DMS53 (cell line): Measurements from ENCODE around the gene KPTN.

Experiments used
- DNase-seq: peaks from one replicate; lab custom pipeline; 2025; lab: John Stamatoyannopoulos, UW

KPTN gene

GRCh38 chr19:47508721-47509120 lies 24.7 kb upstream of the KPTN start:
- DNase-seq = no peak

- no peak for DNase-seq
These were observed 24.0 kb upstream of the KPTN start for GRCh38 chr19:47507924-47508553.

- no peak for DNase-seq
These were observed 23.0 kb upstream of the KPTN start for GRCh38 chr19:47507012-47507411.

GRCh38 chr19:47506459-47506858 lies 22.4 kb upstream of the KPTN start:
- no peak for DNase-seq

- no peak for DNase-seq
These were observed 21.5 kb upstream of the KPTN start for GRCh38 chr19:47505506-47505905.

- DNase-seq = no peak
These were observed 19.8 kb upstream of the KPTN start for GRCh38 chr19:47503826-47504150.

- no peak for DNase-seq
These were observed 19.3 kb upstream of the KPTN start for GRCh38 chr19:47503130-47503825.

- DNase-seq = no peak
These were observed 16.1 kb upstream of the KPTN start for GRCh38 chr19:47499863-47500830.

GRCh38 chr19:47499371-47499770 lies 15.4 kb upstream of the KPTN start:
- no peak for DNase-seq

- no peak for DNase-seq
These were observed 14.5 kb upstream of the KPTN start for GRCh38 chr19:47498561-47498960.

GRCh38 chr19:47497821-47498520 lies 14.0 kb upstream of the KPTN start:
- no peak for DNase-seq

- no peak for DNase-seq
These were observed 13.2 kb upstream of the KPTN start for GRCh38 chr19:47497050-47497766.

- DNase-seq = no peak
These were observed 11.7 kb upstream of the KPTN start for GRCh38 chr19:47495478-47496372.

- no peak for DNase-seq
These were observed 10.7 kb upstream of the KPTN start for GRCh38 chr19:47494729-47495128.

GRCh38 chr19:47494211-47494547 lies 10.2 kb upstream of the KPTN start:
- no peak for DNase-seq

GRCh38 chr19:47493378-47494210 lies 9.6 kb upstream of the KPTN start:
- no peak for DNase-seq

- no peak for DNase-seq
These were observed 8.8 kb upstream of the KPTN start for GRCh38 chr19:47492571-47493377.

- DNase-seq = no peak
These were observed 8.1 kb upstream of the KPTN start for GRCh38 chr19:47492137-47492533.
